K562 (cell line): ENCODE measurements around the gene MELK. TPM values are rescaled to one million over a fixed set of nuclear protein-coding genes. Genes with fewer than 3 reads are reported as not detected.

Source experiments
- ATAC-seq: fragments of 200-7000 bp; cut with Tn5 transposase; 3 replicates; pipeline ENCODE4 v1.9.1; 2020; ENCODE audit warnings: moderate library complexity
- BruUV-seq: library from RNA; stranded (reverse); fragments of 400-500 nt; replicated peaks from 2 replicates; lab custom pipeline; 2021; lab: Mats Ljungman, UMichigan
- CTCF ChIA-PET: fragments of 300-600 bp; formaldehyde crosslinking; extraction: SDS; loops from one replicate; lab custom pipeline; 2021; ENCODE audit warnings: low intra/inter-chr PET ratio; lab: Yijun Ruan, JAX
- POLR2A ChIA-PET: fragments of 300-600, 350-650 bp; sonication (Branson Sonifier 250); formaldehyde crosslinking; extraction: SDS; loops from one replicate; lab custom pipeline; 2021; ENCODE audit warnings: antibody characterized with exemption, inconsistent platforms; lab: Yijun Ruan, JAX
- DNase-seq, 4 experiments: peaks; one replicate each; pipeline versions ENCODE4 v3.0.0 to v3.0.0-alpha.2; 2011 to 2018; ENCODE audit warnings: low spot score in 3 of 4, mixed read lengths in 3 of 4; ENCODE audit errors: extremely low read depth in 1 of 4
- FAIRE-seq: peaks from 2 replicates; lab custom pipeline; 2011; peaks lifted over from hg19 to GRCh38; lab: Jason Lieb, UNC
- H2AFZ ChIP-seq: 2 replicates; pipeline ENCODE4 v1.6.0; 2011; ENCODE audit warnings: low read depth, low read length, control low read depth, inconsistent platforms
- H3K27ac ChIP-seq: fragments of 200-600 bp; 3 replicates; pipeline ENCODE4 v1.8.0; 2011; ENCODE audit warnings: low read depth, mild to moderate bottlenecking, control low read depth, inconsistent platforms, low read length, moderate library complexity, mixed read lengths; ENCODE audit errors: extremely low read depth
- H3K27me3 ChIP-seq, 2 experiments: fragments of 300-600 bp in 1 of 2; 2 replicates in 1 of 2; 3 replicates in 1 of 2; pipeline versions ENCODE4 v1.6.0 to v1.8.0; 2011; ENCODE audit warnings: inconsistent platforms in 2 of 2, low read length in 2 of 2, mild to moderate bottlenecking in 1 of 2, mixed read lengths in 1 of 2, moderate library complexity in 1 of 2; ENCODE audit not compliant: control insufficient read depth in 2 of 2, insufficient read depth in 2 of 2
- H3K36me3 ChIP-seq: fragments of 300-600 bp; 3 replicates; pipeline ENCODE4 v1.8.0; 2011; ENCODE audit warnings: mild to moderate bottlenecking, low read length, inconsistent platforms; ENCODE audit not compliant: control insufficient read depth, insufficient read depth
- H3K4me1 ChIP-seq, 2 experiments: fragments of 200-600 bp in 1 of 2; replicated peaks in 1 of 2; 2 replicates in 1 of 2; 3 replicates in 1 of 2; pipeline versions ENCODE4 v1.5.1 to v1.8.0; 2011; ENCODE audit warnings: inconsistent platforms in 2 of 2, low read length in 2 of 2, mild to moderate bottlenecking in 1 of 2, mixed read lengths in 1 of 2, moderate library complexity in 1 of 2; ENCODE audit not compliant: control insufficient read depth in 2 of 2, insufficient read depth in 2 of 2
- H3K4me2 ChIP-seq: 2 replicates; pipeline ENCODE4 v1.6.1; 2011; ENCODE audit warnings: low read length, control low read depth, inconsistent platforms, mixed read lengths; ENCODE audit not compliant: insufficient read depth
- H3K4me3 ChIP-seq: fragments of 200-600 bp; sonication (generic), shearing (Covaris generic); 2 replicates; pipeline ENCODE4 v1.5.1; 2016; ENCODE audit warnings: control low read depth, inconsistent platforms
- H3K79me2 ChIP-seq: fragments of 200-600 bp; 3 replicates; pipeline ENCODE4 v1.8.0; 2011; ENCODE audit warnings: low read length, inconsistent platforms; ENCODE audit not compliant: control insufficient read depth, insufficient read depth
- H3K9ac ChIP-seq, 2 experiments: 2 replicates each; pipeline versions ENCODE4 v1.6.0 to v1.6.1; 2011; ENCODE audit warnings: low read depth in 2 of 2, low read length in 2 of 2, control low read depth in 1 of 2, inconsistent platforms in 1 of 2, mild to moderate bottlenecking in 1 of 2, mixed read lengths in 1 of 2; ENCODE audit not compliant: insufficient read depth in 1 of 2
- H3K9me1 ChIP-seq: one replicate; pipeline ENCODE4 v1.6.0; 2011; ENCODE audit warnings: inconsistent platforms, mild to moderate bottlenecking, low read length, moderate library complexity; ENCODE audit not compliant: control insufficient read depth, insufficient read depth
- H3K9me3 ChIP-seq: replicated peaks from 2 replicates; pipeline ENCODE4 v1.5.1; 2011; ENCODE audit warnings: low read depth, low read length, inconsistent platforms; ENCODE audit not compliant: control insufficient read depth, insufficient read depth
- H4K20me1 ChIP-seq: replicated peaks from 2 replicates; pipeline ENCODE4 v1.6.1; 2011; ENCODE audit warnings: low read length, inconsistent platforms, mixed read lengths; ENCODE audit not compliant: control insufficient read depth, insufficient read depth
- HDAC1 ChIP-seq, 2 experiments: fragments of 450-650 bp; IDR thresholded peaks; 2 replicates each; pipeline ENCODE4 v1.6.1; 2016 to 2017; ENCODE audit warnings: inconsistent platforms in 1 of 2, mild to moderate bottlenecking in 1 of 2, moderate library complexity in 1 of 2
- SAFB2 ChIP-seq: fragments of 200-400 bp; formaldehyde crosslinking; IDR thresholded peaks from 2 replicates; pipeline ENCODE4 v1.6.1; 2018; ENCODE audit warnings: borderline replicate concordance, low read length, low read depth, moderate library complexity; ENCODE audit not compliant: severe bottlenecking
- SOX6 ChIP-seq: fragments of 450-650 bp; IDR thresholded peaks from 2 replicates; pipeline ENCODE4 v1.6.1; 2014; ENCODE audit warnings: mild to moderate bottlenecking
- TCF15 ChIP-seq: fragments of 250-450 bp; sonication (Bioruptor Pico); IDR thresholded peaks from 2 replicates; pipeline ENCODE4 v1.8.0; 2022; ENCODE audit warnings: moderate library complexity, mild to moderate bottlenecking, inconsistent platforms
- WGBS: fragments of 100-300 bp; shearing (Covaris generic); methylation state at CpG from one replicate; pipeline ENCODE4 v1.1.6; 2016; ENCODE audit warnings: low coverage, mixed read lengths; ENCODE audit not compliant: insufficient coverage; ENCODE audit errors: missing lambda C conversion rate; 5-methylcytosine and 5-hydroxymethylcytosine counted together
- in situ Hi-C: fragments of 300-500 bp; cut with MboI; formaldehyde crosslinking; loops from 4 replicates; pipeline ENCODE4 v1.15.0; 2018; ENCODE audit warnings: inconsistent platforms, mixed read lengths
- intact Hi-C: fragments of 100-400 bp; cut with micrococcal nuclease; formaldehyde crosslinking; loops from 2 replicates; pipeline ENCODE4 v1.14.2; 2022
- polyA plus RNA-seq, 8 experiments: library from polyadenylated mRNA; depleted of rRNA in 4 of 8; stranded (reverse) in 5 of 8; unstranded in 3 of 8; fragments of >200 nt; fragmentation: Nextera tagmentation in 2 of 8; fragmentation: Illumina TruSeq in 1 of 8; extraction: Ambion mirVana in 2 of 8; extraction: Trizol in 1 of 8; gene quantifications; 2 replicates each; pipeline versions ENCODE4 v1.2.1 to v1.2.3, GENCODE V29; 2011 to 2014; ENCODE audit warnings: inconsistent platforms in 1 of 8, missing spikeins in 1 of 8
- total RNA-seq, 7 experiments: library from RNA; depleted of rRNA in 6 of 7; stranded (reverse); fragments of >200 nt in 6 of 7; fragmentation: Illumina TruSeq in 2 of 7; extraction: Trizol in 2 of 7; gene quantifications; 2 replicates each; pipeline versions ENCODE4 v1.2.1 to v1.2.3, GENCODE V29; 2011 to 2021; ENCODE audit warnings: low replicate concordance in 1 of 7

Gene MELK
- total and polyA plus RNA-seq, 9 of the 15 experiments (the other 6 are each of a cell fraction or from before 2014, with no cell fraction given) = 33.3 to 57.3 (median 43.8) TPM

GRCh38 chr9:36537861-36538260 is 34.8 kb upstream of the MELK start (continued):
- no peak for TF ChIP-seq SOX6

GRCh38 chr9:36542355-36542754 is 30.3 kb upstream of the MELK start:
- Histone ChIP-seq H3K36me3 (no peaks in the 10 kb centered on the region), H3K9me1 (no peaks in the 10 kb centered on the region), H3K27ac (no peak overlapping the region), H2AFZ (peak overlapping the region; percentile 71; the same call in 1 of the 2 replicates), H3K4me2 (peak overlapping the region; percentile 10; the same call in 1 of the 2 replicates), H4K20me1 (no peaks in the 10 kb centered on the region), H3K4me3 (no peak overlapping the region), H3K79me2 (no peaks in the 10 kb centered on the region), H3K4me1 (no peaks in the 10 kb centered on the region; a peak in 1 of 5 replicates), H3K9me3 (no peaks in the 10 kb centered on the region), H3K9ac (no peak overlapping the region), H3K27me3 (no peaks in the 10 kb centered on the region; a peak in 1 of 5 replicates)
- intact Hi-C loops (no loop called here), in situ Hi-C loops (no loop called here)
- DNase-seq (peak in 1 of 4 experiments; percentile 4), ATAC-seq (peak; percentile 68), FAIRE-seq (no peak)
- BruUV-seq = no TSS peak
- ChIA-PET CTCF (no interaction called here), POLR2A (no interaction called here)
- 47% methylated on average over 3 of the region's 7 CpGs for WGBS
- TF ChIP-seq SAFB2 (no peak), HDAC1 (IDR thresholded peaks at IDR 0.05) (no peak), TCF15 (CRISPR knock-in tag) (no peak)
